ENCODE measurements around the gene SCTR.

Gene SCTR

DNA sequence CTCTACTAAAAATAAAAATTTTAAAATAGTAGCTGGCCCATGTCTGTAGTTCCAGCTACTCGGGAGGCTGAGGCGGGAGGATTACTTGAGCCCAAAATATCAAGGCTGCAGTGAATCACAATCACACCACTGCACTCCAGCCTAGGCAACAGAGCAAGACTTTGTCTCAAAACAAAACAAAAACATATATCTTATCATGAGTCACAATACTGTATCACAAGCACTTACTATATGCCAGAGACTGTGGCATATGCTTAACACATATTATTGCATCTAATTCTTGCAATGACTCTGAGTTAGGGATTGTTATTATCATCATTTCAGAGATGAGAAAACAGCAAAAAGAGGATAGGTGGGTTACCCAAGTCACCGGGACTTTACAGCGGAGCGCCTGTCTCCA, 122.2 kb downstream of the SCTR start:
- TF ChIP-seq, protein P1, sequence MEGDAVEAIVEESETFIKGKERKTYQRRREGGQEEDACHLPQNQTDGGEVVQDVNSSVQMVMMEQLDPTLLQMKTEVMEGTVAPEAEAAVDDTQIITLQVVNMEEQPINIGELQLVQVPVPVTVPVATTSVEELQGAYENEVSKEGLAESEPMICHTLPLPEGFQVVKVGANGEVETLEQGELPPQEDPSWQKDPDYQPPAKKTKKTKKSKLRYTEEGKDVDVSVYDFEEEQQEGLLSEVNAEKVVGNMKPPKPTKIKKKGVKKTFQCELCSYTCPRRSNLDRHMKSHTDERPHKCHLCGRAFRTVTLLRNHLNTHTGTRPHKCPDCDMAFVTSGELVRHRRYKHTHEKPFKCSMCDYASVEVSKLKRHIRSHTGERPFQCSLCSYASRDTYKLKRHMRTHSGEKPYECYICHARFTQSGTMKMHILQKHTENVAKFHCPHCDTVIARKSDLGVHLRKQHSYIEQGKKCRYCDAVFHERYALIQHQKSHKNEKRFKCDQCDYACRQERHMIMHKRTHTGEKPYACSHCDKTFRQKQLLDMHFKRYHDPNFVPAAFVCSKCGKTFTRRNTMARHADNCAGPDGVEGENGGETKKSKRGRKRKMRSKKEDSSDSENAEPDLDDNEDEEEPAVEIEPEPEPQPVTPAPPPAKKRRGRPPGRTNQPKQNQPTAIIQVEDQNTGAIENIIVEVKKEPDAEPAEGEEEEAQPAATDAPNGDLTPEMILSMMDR (IDR thresholded peaks at IDR 0.05) = no peak

DNA sequence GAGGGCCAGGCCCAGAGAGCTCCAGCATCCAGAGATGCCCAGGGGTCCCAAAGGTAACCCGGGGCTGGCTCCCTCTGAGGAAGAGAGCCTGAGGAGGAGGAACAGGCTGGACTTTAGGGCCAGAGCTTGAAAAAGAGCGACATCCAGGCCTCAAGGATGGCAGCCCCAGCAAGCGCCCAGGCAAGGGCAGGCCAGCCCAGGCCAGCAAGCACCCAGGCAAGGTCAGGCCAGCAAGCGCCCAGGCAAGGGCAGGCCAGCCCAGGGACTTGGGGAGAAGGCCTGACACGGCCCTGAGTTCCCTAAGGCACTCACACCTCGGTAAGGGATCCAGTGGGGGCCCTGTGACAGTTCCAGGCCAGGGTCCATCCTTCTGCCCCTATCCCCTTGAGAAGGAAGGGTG, 127.1 kb downstream of the SCTR start:
- TF ChIP-seq, protein P1 (IDR thresholded peaks at IDR 0.05) = no peak

DNA sequence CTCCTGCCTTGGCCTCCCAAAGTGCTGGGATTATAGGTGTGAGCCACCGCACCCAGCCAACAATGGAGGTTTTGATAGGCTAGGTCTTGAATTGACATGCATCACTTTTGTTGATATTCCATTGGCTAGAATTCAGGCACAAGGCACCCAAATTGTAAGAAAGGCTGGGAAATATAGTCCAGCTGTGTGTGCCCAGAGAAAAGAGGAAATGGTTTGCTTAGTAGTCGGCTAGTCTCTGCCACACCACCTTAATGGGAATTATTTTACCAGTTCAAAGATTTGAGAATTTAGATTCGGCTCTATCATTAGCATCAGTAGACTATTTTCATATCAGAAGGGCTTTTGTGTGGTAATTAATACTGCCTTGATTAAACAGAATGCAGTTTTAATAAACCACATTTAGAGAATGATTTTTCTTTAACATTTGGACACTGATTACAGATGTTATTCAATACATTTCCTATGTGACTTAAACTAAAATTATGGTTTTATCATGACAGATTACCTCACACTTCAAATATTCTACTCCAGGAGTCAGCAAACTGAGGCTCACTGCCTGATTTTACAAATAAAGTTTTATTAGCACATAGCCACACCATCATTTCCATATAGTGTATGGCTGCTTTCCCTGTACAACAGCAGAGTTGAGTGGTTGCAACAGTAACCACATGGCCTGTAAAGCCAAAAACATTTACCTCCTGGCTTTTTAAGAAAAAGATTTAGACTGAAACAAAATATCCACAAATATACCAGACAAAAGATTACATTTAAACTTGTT, 130.1 kb downstream of the SCTR start:
- TF ChIP-seq, protein P1 (IDR thresholded peaks at IDR 0.05) = no peak

Measured in LNCAP (cell line).